BJ (cell line): ENCODE results near the gene CATSPERD. TPM values are rescaled to one million over a fixed set of nuclear protein-coding genes. Genes with fewer than 3 reads are reported as not detected.

Source experiments
- CTCF ChIA-PET: fragments of 350-600 bp; formaldehyde crosslinking; extraction: SDS; loops from one replicate; lab custom pipeline; 2021; ENCODE audit warnings: antibody characterized with exemption, inconsistent platforms; lab: Yijun Ruan, JAX
- POLR2A ChIA-PET: fragments of 300-600 bp; sonication (Branson Sonifier 250); formaldehyde crosslinking; extraction: SDS; loops from one replicate; lab custom pipeline; 2021; ENCODE audit warnings: antibody characterized with exemption; lab: Charles Lee
- DNase-seq: peaks from one replicate; pipeline ENCODE4 v3.0.0-alpha.2; 2011; ENCODE audit warnings: low read depth
- H3K27me3 ChIP-seq: 2 replicates; pipeline ENCODE4 v1.6.0; 2011; ENCODE audit warnings: low read length; ENCODE audit not compliant: control insufficient read depth, insufficient read depth
- H3K36me3 ChIP-seq: 2 replicates; pipeline ENCODE4 v1.5.1; 2011; ENCODE audit warnings: low read length; ENCODE audit not compliant: control insufficient read depth, insufficient read depth
- H3K4me3 ChIP-seq: 2 replicates; pipeline ENCODE4 v1.5.1; 2011; ENCODE audit warnings: low read depth, mild to moderate bottlenecking, control low read depth, low read length
- polyA plus RNA-seq: library from polyadenylated mRNA; depleted of rRNA; stranded (reverse); fragments of >200 nt; gene quantifications from 2 replicates; pipeline ENCODE4 v1.2.3, GENCODE V29; 2011
- TF ChIP-seq, protein P1 (sequence below): IDR thresholded peaks from 2 replicates; pipeline ENCODE4 v1.5.1; 2011; ENCODE audit warnings: low read depth, mild to moderate bottlenecking, control low read depth, inconsistent platforms, low read length, moderate library complexity; ENCODE audit not compliant: insufficient read depth

Gene CATSPERD
- polyA plus RNA-seq, 1 experiment, result not detected

- Histone ChIP-seq H3K36me3 (peaks cover 43% of the 10 kb centered on the region), H3K4me3 (no peak overlapping the region), H3K27me3 (no peaks in the 10 kb centered on the region)
- no peak for DNase-seq
- TF ChIP-seq, protein P1, sequence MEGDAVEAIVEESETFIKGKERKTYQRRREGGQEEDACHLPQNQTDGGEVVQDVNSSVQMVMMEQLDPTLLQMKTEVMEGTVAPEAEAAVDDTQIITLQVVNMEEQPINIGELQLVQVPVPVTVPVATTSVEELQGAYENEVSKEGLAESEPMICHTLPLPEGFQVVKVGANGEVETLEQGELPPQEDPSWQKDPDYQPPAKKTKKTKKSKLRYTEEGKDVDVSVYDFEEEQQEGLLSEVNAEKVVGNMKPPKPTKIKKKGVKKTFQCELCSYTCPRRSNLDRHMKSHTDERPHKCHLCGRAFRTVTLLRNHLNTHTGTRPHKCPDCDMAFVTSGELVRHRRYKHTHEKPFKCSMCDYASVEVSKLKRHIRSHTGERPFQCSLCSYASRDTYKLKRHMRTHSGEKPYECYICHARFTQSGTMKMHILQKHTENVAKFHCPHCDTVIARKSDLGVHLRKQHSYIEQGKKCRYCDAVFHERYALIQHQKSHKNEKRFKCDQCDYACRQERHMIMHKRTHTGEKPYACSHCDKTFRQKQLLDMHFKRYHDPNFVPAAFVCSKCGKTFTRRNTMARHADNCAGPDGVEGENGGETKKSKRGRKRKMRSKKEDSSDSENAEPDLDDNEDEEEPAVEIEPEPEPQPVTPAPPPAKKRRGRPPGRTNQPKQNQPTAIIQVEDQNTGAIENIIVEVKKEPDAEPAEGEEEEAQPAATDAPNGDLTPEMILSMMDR, result no peak
- CTCF ChIA-PET, result interaction anchor here (1.2 kb wide), 2 partner anchors 10 to 20 kb away, joined by 3 read pairs; no protein-coding TSS in a partner anchor
- POLR2A ChIA-PET, result no interaction called here
These were observed 9.4 kb upstream of the CATSPERD start for GRCh38 chr19:5711025-5711424.

- Histone ChIP-seq H3K27me3 (no peaks in the 10 kb centered on the region), H3K36me3 (peaks cover 41% of the 10 kb centered on the region), H3K4me3 (no peak overlapping the region)
- DNase-seq, result no peak
- CTCF ChIA-PET, result interaction anchor here (1.2 to 1.6 kb wide), 3 partner anchors 9 to 25 kb away, joined by 3 to 5 read pairs (median 3); no protein-coding TSS in a partner anchor
- POLR2A ChIA-PET, result no interaction called here
- TF ChIP-seq, protein P1, result no peak
These were observed 8.7 kb upstream of the CATSPERD start for GRCh38 chr19:5711713-5712161.

DNA sequence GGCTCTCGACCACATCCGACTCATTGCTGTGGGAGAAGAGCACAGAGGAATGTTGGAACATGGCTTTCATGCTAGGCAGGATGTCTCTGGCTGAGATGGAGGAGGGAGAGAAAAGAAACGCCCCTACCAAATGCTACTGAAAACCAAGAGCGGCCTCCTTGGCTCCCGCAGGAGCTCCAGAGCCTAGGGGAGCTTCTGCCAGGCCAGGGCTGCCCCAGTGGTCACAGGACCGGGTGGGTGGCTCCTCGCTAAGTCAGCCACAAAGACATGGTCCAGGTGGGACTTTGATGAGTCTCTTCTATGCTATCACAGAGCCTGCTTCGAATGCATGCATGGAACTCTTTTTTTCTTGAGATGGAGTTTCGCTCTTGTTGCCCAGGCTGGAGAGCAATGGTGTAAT, 7.2 kb upstream of the CATSPERD start:
- H3K36me3 ChIP-seq, result peaks cover 30% of the 10 kb centered on the region
- DNase-seq, result no peak
- CTCF ChIA-PET, result interaction anchor here (1.1 to 1.5 kb wide), 3 partner anchors 22 to 81 kb away, joined by 3 to 4 read pairs (median 4); no protein-coding TSS in a partner anchor
- H3K4me3 ChIP-seq, result no peak overlapping the region
- TF ChIP-seq, protein P1, result no peak
- POLR2A ChIA-PET, result no interaction called here
- H3K27me3 ChIP-seq, result no peaks in the 10 kb centered on the region

GRCh38 chr19:5714816-5715215, 5.6 kb upstream of the CATSPERD start:
- ChIA-PET CTCF (interaction anchor here (1.5 kb wide), 1 partner anchor 79 kb away, joined by 4 read pairs; no protein-coding TSS in a partner anchor), POLR2A (no interaction called here)
- peaks cover 27% of the 10 kb centered on the region for H3K36me3 ChIP-seq
- no peak overlapping the region for H3K4me3 ChIP-seq
- no peaks in the 10 kb centered on the region for H3K27me3 ChIP-seq
- no peak for DNase-seq
- TF ChIP-seq, protein P1, result no peak

DNA sequence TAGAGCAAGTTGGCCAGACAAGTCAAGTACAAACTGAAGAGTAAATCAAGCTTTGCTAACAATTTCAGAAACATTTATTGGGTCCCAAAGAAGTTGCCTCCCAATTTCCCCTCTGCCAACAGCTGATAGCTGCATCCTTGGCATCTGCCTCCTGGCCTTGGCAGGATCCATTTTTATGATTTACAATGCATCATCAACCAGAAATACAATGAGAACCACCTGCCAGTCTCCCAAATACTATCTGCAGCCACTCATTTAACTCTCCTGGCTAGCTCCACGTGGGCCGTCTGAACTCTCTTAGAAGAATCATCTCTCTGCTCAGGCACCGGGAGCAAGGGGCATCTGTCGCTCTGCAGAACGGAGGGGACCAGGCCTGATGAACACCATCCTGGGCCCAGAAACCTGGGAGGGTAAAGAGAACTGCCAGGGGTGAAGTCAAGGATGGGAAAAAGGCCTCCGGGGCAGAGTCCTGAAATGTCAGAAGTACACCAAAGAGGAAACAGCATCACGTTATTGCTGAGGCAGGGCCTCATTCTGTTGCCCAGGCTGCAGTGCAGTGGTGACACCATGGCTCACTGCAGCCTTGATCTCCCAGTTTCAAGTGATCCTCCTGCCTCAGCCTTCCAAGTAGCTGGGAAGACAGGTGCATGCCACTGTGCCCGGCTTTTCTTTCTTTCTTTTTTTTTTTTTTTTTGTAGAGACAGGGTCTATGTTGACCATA, 3.1 kb upstream of the CATSPERD start:
- ChIA-PET POLR2A (interaction anchor here (0.6 kb wide), 1 partner anchor 24 kb away, joined by 3 read pairs; no protein-coding TSS in a partner anchor), CTCF (interaction anchor here (0.9 to 2.9 kb wide), 2 partner anchors 27 to 30 kb away, joined by 4 to 11 read pairs; partner anchors contain the start of gene RPL36)
- no peak overlapping the region for H3K4me3 ChIP-seq
- H3K27me3 ChIP-seq, result no peaks in the 10 kb centered on the region
- TF ChIP-seq, protein P1, result no peak
- DNase-seq, result no peak
- H3K36me3 ChIP-seq, result peaks cover 10% of the 10 kb centered on the region
